Fibroblast of lung (primary cell): ENCODE results near the gene MAGI2. TPM values are rescaled to one million over a fixed set of nuclear protein-coding genes. Genes with fewer than 3 reads are reported as not detected.

Experiments used
- DNase-seq, 2 donors: peaks; one replicate each; pipeline versions ENCODE4 v3.0.0 to v3.0.0-alpha.2; 2010; ENCODE audit warnings: low read depth in 2 of 2
- H2AFZ ChIP-seq: 2 replicates; pipeline ENCODE4 v1.5.1; 2012; ENCODE audit warnings: low read length, control low read depth, inconsistent platforms
- H3K27ac ChIP-seq: 2 replicates; pipeline ENCODE4 v1.5.1; 2011; ENCODE audit warnings: low read length, control low read depth; ENCODE audit not compliant: insufficient read depth
- H3K27me3 ChIP-seq: 2 replicates; pipeline ENCODE4 v1.5.1; 2011; ENCODE audit warnings: mild to moderate bottlenecking, low read length; ENCODE audit not compliant: control insufficient read depth, insufficient read depth
- H3K36me3 ChIP-seq: 2 replicates; pipeline ENCODE4 v1.5.1; 2011; ENCODE audit warnings: low read length; ENCODE audit not compliant: control insufficient read depth, insufficient read depth
- H3K4me1 ChIP-seq: 2 replicates; pipeline ENCODE4 v1.5.1; 2011; ENCODE audit warnings: low read length; ENCODE audit not compliant: control insufficient read depth, insufficient read depth; ENCODE audit errors: extremely low read depth
- H3K4me2 ChIP-seq: 2 replicates; pipeline ENCODE4 v1.5.1; 2011; ENCODE audit warnings: low read length, control low read depth; ENCODE audit not compliant: insufficient read depth; ENCODE audit errors: extremely low read depth
- H3K4me3 ChIP-seq, 4 experiments: fragments of 200-600 bp in 1 of 4; sonication (generic) in 1 of 4; replicated peaks in 1 of 4; 2 replicates each; pipeline ENCODE4 v1.5.1; 2011 to 2016; ENCODE audit warnings: low read length in 4 of 4, low read depth in 3 of 4, mild to moderate bottlenecking in 3 of 4, control low read depth in 2 of 4, inconsistent platforms in 1 of 4, mixed read lengths in 1 of 4; ENCODE audit not compliant: insufficient read depth in 1 of 4; ENCODE audit errors: control extremely low read depth in 1 of 4
- H3K79me2 ChIP-seq: 2 replicates; pipeline ENCODE4 v1.5.1; 2012; ENCODE audit warnings: mild to moderate bottlenecking, low read length, inconsistent platforms; ENCODE audit not compliant: control insufficient read depth, insufficient read depth
- H3K9ac ChIP-seq: 2 replicates; pipeline ENCODE4 v1.5.1; 2011; ENCODE audit warnings: mild to moderate bottlenecking, low read length, control low read depth; ENCODE audit not compliant: insufficient read depth
- H3K9me3 ChIP-seq: 2 replicates; pipeline ENCODE4 v1.5.1; 2012; ENCODE audit warnings: low read depth, low read length; ENCODE audit not compliant: control insufficient read depth, insufficient read depth
- H4K20me1 ChIP-seq: 2 replicates; pipeline ENCODE4 v1.5.1; 2011; ENCODE audit warnings: low read length; ENCODE audit not compliant: control insufficient read depth, insufficient read depth; ENCODE audit errors: extremely low read depth
- CTCF ChIP-seq, 2 donors: IDR thresholded peaks in 1 of 2; conservative IDR thresholded peaks in 1 of 2; 1 replicate in 1 of 2; 2 replicates in 1 of 2; pipeline ENCODE4 v1.5.1; 2011 to 2012; ENCODE audit warnings: low read length in 2 of 2, control low read depth in 1 of 2, inconsistent platforms in 1 of 2, low read depth in 1 of 2, mild to moderate bottlenecking in 1 of 2
- EZH2 ChIP-seq: IDR thresholded peaks from 2 replicates; pipeline ENCODE4 v1.5.1; 2012; ENCODE audit warnings: low read length, control low read depth, mild to moderate bottlenecking; ENCODE audit errors: missing control alignments
- polyA plus RNA-seq, 2 donors: library from polyadenylated mRNA; depleted of rRNA in 1 of 2; stranded (reverse) in 1 of 2; unstranded in 1 of 2; fragments of >200 nt; gene quantifications; 2 replicates each; pipeline ENCODE4 v1.2.1, GENCODE V29; 2011 to 2012; ENCODE audit warnings: missing spikeins in 1 of 2
- total RNA-seq: library from RNA; depleted of rRNA; stranded (reverse); fragments of >200 nt; gene quantifications from 2 replicates; pipeline ENCODE4 v1.2.1, GENCODE V29; 2014

The MAGI2 gene
- total and polyA plus RNA-seq, 2 donors (not counting 1 experiment from before 2014, with no cell fraction given): 1.8 to 17.0 TPM

DNA sequence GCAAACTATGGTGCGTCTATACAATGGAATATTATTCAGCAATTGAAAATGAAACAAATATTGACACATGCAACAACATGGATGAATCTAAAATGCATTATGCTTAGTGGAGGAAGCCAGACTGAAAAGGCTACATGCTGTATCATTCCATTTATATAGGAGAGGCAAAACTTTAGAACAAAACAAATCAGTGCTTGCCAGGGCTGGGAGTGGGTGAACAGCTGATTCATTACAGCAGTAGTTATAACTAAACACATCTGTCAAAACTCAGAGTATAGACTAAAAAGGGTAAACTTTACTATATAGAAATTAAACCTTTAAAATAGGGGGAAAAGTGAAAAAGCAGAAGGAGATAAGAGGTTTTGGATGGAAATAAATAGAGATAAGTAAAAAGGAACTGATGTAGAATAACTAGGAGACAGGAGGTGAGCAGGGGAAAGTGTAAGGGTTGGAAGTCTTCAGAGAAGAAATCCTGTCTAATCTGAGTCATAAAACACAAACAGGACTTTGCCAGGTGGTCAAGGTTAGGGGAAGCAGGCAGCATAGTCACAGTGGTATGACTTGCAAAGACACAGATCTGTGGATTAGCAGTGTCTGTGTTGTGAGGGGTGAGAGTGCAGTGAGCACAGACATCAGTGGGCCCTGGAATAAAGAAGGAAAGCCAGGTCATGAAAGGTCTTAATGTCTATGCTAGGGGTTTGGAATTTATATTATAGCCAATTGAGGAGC is 1305.1 kb downstream of the MAGI2 start:
- H3K27ac ChIP-seq: no peak overlapping the region
- peak; percentile 25 to 55 for DNase-seq

GRCh38 chr7:78146546-78146945 is 1306.9 kb downstream of the MAGI2 start:
- Histone ChIP-seq H3K4me3 (no peak overlapping the region), H3K9ac (no peak overlapping the region), H3K4me2 (no peak overlapping the region), H3K4me1 (peaks cover 13% of the 10 kb centered on the region), H2AFZ (no peak overlapping the region), H3K9me3 (no peaks in the 10 kb centered on the region), H3K27ac (no peak overlapping the region), H3K27me3 (no peaks in the 10 kb centered on the region), H4K20me1 (no peaks in the 10 kb centered on the region), H3K36me3 (no peaks in the 10 kb centered on the region), H3K79me2 (no peaks in the 10 kb centered on the region)
- no peak for DNase-seq
- TF ChIP-seq EZH2: no peak
- TF ChIP-seq CTCF (conservative IDR thresholded peaks at IDR 0.05 in 1 of 2, IDR thresholded peaks at IDR 0.05 in 1 of 2; ENCODE audit: low read depth in 1 of 2, low read length in 2 of 2): no peak

More for the DNA sequence above, 1305.1 kb downstream of the MAGI2 start:
- H3K9ac ChIP-seq: no peak overlapping the region
- H4K20me1 ChIP-seq: no peaks in the 10 kb centered on the region
- H2AFZ ChIP-seq: no peak overlapping the region
- no peaks in the 10 kb centered on the region for H3K79me2 ChIP-seq
- no peaks in the 10 kb centered on the region for H3K36me3 ChIP-seq
- no peak overlapping the region for H3K4me2 ChIP-seq
- TF ChIP-seq CTCF (conservative IDR thresholded peaks at IDR 0.05 in 1 of 2, IDR thresholded peaks at IDR 0.05 in 1 of 2; ENCODE audit: low read depth in 1 of 2, low read length in 2 of 2): no peak
- no peak for TF ChIP-seq EZH2
- no peaks in the 10 kb centered on the region for H3K9me3 ChIP-seq
- no peak overlapping the region for H3K4me3 ChIP-seq
- H3K27me3 ChIP-seq: no peaks in the 10 kb centered on the region
- peaks cover 15% of the 10 kb centered on the region for H3K4me1 ChIP-seq

DNA sequence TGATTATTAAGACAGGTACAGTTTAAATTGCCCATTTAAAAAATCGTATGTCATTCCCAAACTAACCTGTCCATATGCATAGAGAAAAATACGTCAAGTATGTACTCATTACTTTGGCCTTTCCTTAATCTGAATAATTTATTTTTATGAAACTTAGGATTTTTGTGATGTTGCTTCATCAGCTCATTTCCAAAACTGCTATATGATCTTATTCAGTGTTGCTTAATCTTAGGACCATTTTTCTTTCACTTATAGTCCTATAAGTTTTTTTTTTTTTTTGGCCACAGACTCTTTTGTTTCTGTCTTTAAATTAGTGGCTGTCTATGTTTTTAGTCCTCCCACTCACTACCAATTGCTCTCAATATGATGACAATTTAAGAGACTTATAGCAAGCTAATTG is 1309.8 kb downstream of the MAGI2 start:
- peak in 1 of 2 donors; percentile 51 for DNase-seq
- peaks cover 2% of the 10 kb centered on the region for H3K4me1 ChIP-seq
- H2AFZ ChIP-seq: no peak overlapping the region
- no peaks in the 10 kb centered on the region for H3K27me3 ChIP-seq
- no peaks in the 10 kb centered on the region for H3K36me3 ChIP-seq
- H3K9ac ChIP-seq: no peak overlapping the region
- H3K4me3 ChIP-seq: no peak overlapping the region
- no peak overlapping the region for H3K4me2 ChIP-seq
- no peaks in the 10 kb centered on the region for H3K79me2 ChIP-seq
- no peak overlapping the region for H3K27ac ChIP-seq
- H3K9me3 ChIP-seq: no peaks in the 10 kb centered on the region
- H4K20me1 ChIP-seq: no peaks in the 10 kb centered on the region
- TF ChIP-seq EZH2 (no peak), CTCF (conservative IDR thresholded peaks at IDR 0.05 in 1 of 2, IDR thresholded peaks at IDR 0.05 in 1 of 2; ENCODE audit: low read depth in 1 of 2, low read length in 2 of 2) (no peak)
